H9 (cell line): ENCODE results near the gene RALY. TPM values are rescaled to one million over a fixed set of nuclear protein-coding genes. Genes with fewer than 3 reads are reported as not detected.

Experiments used
- DNase-seq: peaks from one replicate; pipeline ENCODE4 v3.0.0-alpha.2; 2017
- H2AFZ ChIP-seq: one replicate; pipeline ENCODE4 v1.6.1; 2013; ENCODE audit warnings: mild to moderate bottlenecking, low read length, control low read depth, moderate library complexity
- H2AK5ac ChIP-seq: 2 replicates; pipeline ENCODE4 v1.6.1; 2013; ENCODE audit warnings: low read length, control low read depth, mixed read lengths; ENCODE audit not compliant: insufficient read length
- H2BK120ac ChIP-seq: one replicate; pipeline ENCODE4 v1.6.1; 2013; ENCODE audit warnings: low read depth, mild to moderate bottlenecking, low read length, control low read depth, inconsistent platforms; ENCODE audit not compliant: poor library complexity, severe bottlenecking
- H2BK12ac ChIP-seq: 2 replicates; pipeline ENCODE4 v1.6.1; 2013; ENCODE audit warnings: low read length, control low read depth, mixed read lengths, low read depth; ENCODE audit not compliant: insufficient read length
- H2BK15ac ChIP-seq: 2 replicates; pipeline ENCODE4 v1.6.1; 2013; ENCODE audit warnings: low read depth, low read length, control low read depth
- H2BK20ac ChIP-seq: one replicate; pipeline ENCODE4 v1.6.1; 2013; ENCODE audit warnings: low read depth, mild to moderate bottlenecking, low read length, control low read depth, inconsistent platforms; ENCODE audit not compliant: poor library complexity, severe bottlenecking
- H2BK5ac ChIP-seq: 2 replicates; pipeline ENCODE4 v1.6.1; 2013; ENCODE audit warnings: low read length, control low read depth, mixed read lengths; ENCODE audit not compliant: insufficient read length
- H3K14ac ChIP-seq: 2 replicates; pipeline ENCODE4 v1.6.1; 2013; ENCODE audit warnings: low read length, control low read depth; ENCODE audit not compliant: insufficient read depth
- H3K18ac ChIP-seq: 2 replicates; pipeline ENCODE4 v1.6.1; 2013; ENCODE audit warnings: low read depth, mild to moderate bottlenecking, mixed read lengths, low read length, control low read depth; ENCODE audit not compliant: insufficient read length
- H3K23ac ChIP-seq: 2 replicates; pipeline ENCODE4 v1.6.1; 2013; ENCODE audit warnings: low read length, control low read depth, mixed read lengths, low read depth; ENCODE audit not compliant: insufficient read length
- H3K23me2 ChIP-seq: 2 replicates; pipeline ENCODE4 v1.6.1; 2013; ENCODE audit warnings: low read depth, mild to moderate bottlenecking, mixed read lengths, low read length, control low read depth; ENCODE audit not compliant: insufficient read length, poor library complexity, severe bottlenecking
- H3K27ac ChIP-seq: 2 replicates; pipeline ENCODE4 v1.5.1; 2013; ENCODE audit warnings: low read length, control low read depth, mixed read lengths, low read depth; ENCODE audit not compliant: insufficient read length
- H3K27me3 ChIP-seq: 2 replicates; pipeline ENCODE4 v1.6.1; 2013; ENCODE audit warnings: low read length, control low read depth, inconsistent platforms; ENCODE audit not compliant: insufficient read depth
- H3K4ac ChIP-seq: 2 replicates; pipeline ENCODE4 v1.6.1; 2013; ENCODE audit warnings: low read depth, mild to moderate bottlenecking, control low read depth, inconsistent platforms, low read length, moderate library complexity
- H3K4me1 ChIP-seq: 2 replicates; pipeline ENCODE4 v1.6.1; 2013; ENCODE audit warnings: low read length, control low read depth, inconsistent platforms; ENCODE audit not compliant: insufficient read depth
- H3K4me2 ChIP-seq: 2 replicates; pipeline ENCODE4 v1.6.1; 2013; ENCODE audit warnings: low read length, control low read depth, mixed read lengths; ENCODE audit not compliant: insufficient read length, insufficient read depth
- H3K56ac ChIP-seq: 2 replicates; pipeline ENCODE4 v1.6.1; 2013; ENCODE audit warnings: low read depth, mild to moderate bottlenecking, mixed read lengths, low read length, control low read depth; ENCODE audit not compliant: insufficient read length
- H3K79me1 ChIP-seq: 2 replicates; pipeline ENCODE4 v1.6.1; 2013; ENCODE audit warnings: low read depth, mild to moderate bottlenecking, moderate library complexity, low read length, control low read depth, inconsistent platforms; ENCODE audit not compliant: insufficient read depth, poor library complexity, severe bottlenecking
- H3K79me2 ChIP-seq: 2 replicates; pipeline ENCODE4 v1.6.1; 2013; ENCODE audit warnings: low read length, control low read depth, inconsistent platforms; ENCODE audit not compliant: insufficient read depth
- H3K9ac ChIP-seq: 2 replicates; pipeline ENCODE4 v1.6.1; 2013; ENCODE audit warnings: low read length, control low read depth, mixed read lengths; ENCODE audit not compliant: insufficient read length; ENCODE audit errors: extremely low read depth
- H3K9me3 ChIP-seq: one replicate; pipeline ENCODE4 v1.6.1; 2013; ENCODE audit warnings: low read depth, low read length, inconsistent platforms; ENCODE audit not compliant: control insufficient read depth
- H3T11ph ChIP-seq: one replicate; pipeline ENCODE4 v1.6.1; 2013; ENCODE audit warnings: mild to moderate bottlenecking, low read length, control low read depth, inconsistent platforms
- H4K20me1 ChIP-seq: one replicate; pipeline ENCODE4 v1.6.1; 2013; ENCODE audit not compliant: control insufficient read depth, insufficient read length, insufficient read depth
- H4K5ac ChIP-seq: 2 replicates; pipeline ENCODE4 v1.6.1; 2013; ENCODE audit warnings: low read depth, mild to moderate bottlenecking, mixed read lengths, low read length, control low read depth; ENCODE audit not compliant: insufficient read length
- H4K8ac ChIP-seq: replicated peaks from 2 replicates; pipeline ENCODE4 v1.6.1; 2013; ENCODE audit warnings: low read length, control low read depth, mixed read lengths, low read depth; ENCODE audit not compliant: insufficient read length
- H4K91ac ChIP-seq: 2 replicates; pipeline ENCODE4 v1.6.1; 2013; ENCODE audit warnings: low read depth, mild to moderate bottlenecking, moderate library complexity, mixed read lengths, low read length, control low read depth; ENCODE audit not compliant: insufficient read length
- H3K27ac Mint-ChIP-seq, 3 experiments: 2 replicates in 2 of 3; 3 replicates in 1 of 3; pipeline ENCODE4 v1.8.0; 2020 to 2021; ENCODE audit warnings: mixed read lengths in 3 of 3, mild to moderate bottlenecking in 1 of 3, moderate library complexity in 1 of 3
- H3K27me3 Mint-ChIP-seq: 2 replicates; pipeline ENCODE4 v1.8.0; 2021; ENCODE audit warnings: low read depth, mild to moderate bottlenecking, moderate library complexity, mixed read lengths
- H3K36me3 Mint-ChIP-seq, 3 experiments: 2 replicates in 2 of 3; 3 replicates in 1 of 3; pipeline ENCODE4 v1.8.0; 2020 to 2021; ENCODE audit warnings: low read depth in 3 of 3, mixed read lengths in 3 of 3; ENCODE audit not compliant: insufficient read depth in 1 of 3
- H3K4me1 Mint-ChIP-seq, 2 experiments: 2 replicates each; pipeline ENCODE4 v1.8.0; 2020; ENCODE audit warnings: mixed read lengths in 2 of 2
- H3K4me3 Mint-ChIP-seq, 2 experiments: 2 replicates in 1 of 2; 3 replicates in 1 of 2; pipeline ENCODE4 v1.8.0; 2020 to 2021; ENCODE audit warnings: mild to moderate bottlenecking in 2 of 2, mixed read lengths in 2 of 2, moderate library complexity in 1 of 2
- H3K9me3 Mint-ChIP-seq, 2 experiments: 2 replicates in 1 of 2; 3 replicates in 1 of 2; pipeline ENCODE4 v1.8.0; 2020; ENCODE audit warnings: mild to moderate bottlenecking in 2 of 2, mixed read lengths in 2 of 2, moderate library complexity in 1 of 2
- CTCF ChIP-seq: fragments of 200-600 bp; sonication (generic); conservative IDR thresholded peaks from 3 replicates; pipeline ENCODE4 v1.8.0; 2021; ENCODE audit warnings: antibody characterized with exemption, mild to moderate bottlenecking
- WGBS: extraction: QIAGEN DNeasy Blood & Tissue Kit; methylation state at CpG from one replicate; pipeline ENCODE4 v1.1.7; 2013; ENCODE audit warnings: missing lambda C conversion rate, low lambda C conversion rate, mixed read lengths; ENCODE audit not compliant: insufficient read length; ENCODE audit errors: extremely low coverage; 5-methylcytosine and 5-hydroxymethylcytosine counted together
- total RNA-seq: library from RNA; stranded (reverse); gene quantifications from 2 replicates; pipeline ENCODE4 v1.2.1, GENCODE V29; 2021

Gene RALY
- total RNA-seq, 1 experiment from 2014 or later, result 199 TPM

GRCh38 chr20:34068001-34068400, 74.3 kb downstream of the RALY start:
- no peaks in the 10 kb centered on the region; the same call in 1 of the 2 replicates for H3K79me2 ChIP-seq
- no peaks in the 10 kb centered on the region for H4K20me1 ChIP-seq

More at GRCh38 chr20:34068001-34068400, 74.3 kb downstream of the RALY start:
- H3K4ac ChIP-seq, result no peak overlapping the region
- no peak overlapping the region for H3K56ac ChIP-seq
- no peaks in the 10 kb centered on the region for H3K23me2 ChIP-seq
- no peaks in the 10 kb centered on the region for H3K9me3 ChIP-seq
- no peak overlapping the region for H3T11ph ChIP-seq
- H2BK20ac ChIP-seq, result no peak overlapping the region
- Mint-ChIP-seq H3K36me3 (peaks cover 0 to 15% (median 13%) of the 10 kb centered on the region in 3 experiments; a peak in 6 of 7 replicates), H3K27me3 (no peaks in the 10 kb centered on the region), H3K9me3 (no peaks in the 10 kb centered on the region), H3K4me1 (peaks cover 33 to 38% of the 10 kb centered on the region in 2 experiments), H3K27ac (peak overlapping the region in 1 of 3 experiments; percentile 49; a peak in 3 of 7 replicates), H3K4me3 (no peak overlapping the region)
- H2BK12ac ChIP-seq, result no peak overlapping the region
- no peak overlapping the region for H2AFZ ChIP-seq
- no peak for TF ChIP-seq CTCF
- no peaks in the 10 kb centered on the region for H3K4me1 ChIP-seq
- H3K18ac ChIP-seq, result no peak overlapping the region
- no peak overlapping the region for H2AK5ac ChIP-seq
- no peak overlapping the region for H2BK120ac ChIP-seq
- no peak overlapping the region for H4K5ac ChIP-seq
- no peaks in the 10 kb centered on the region for H3K27me3 ChIP-seq
- H2BK15ac ChIP-seq, result no peak overlapping the region
- no peak overlapping the region for H2BK5ac ChIP-seq
- WGBS, result no CpG with 5 or more reads among the region's 1 CpG
- no peak overlapping the region for H3K4me2 ChIP-seq
- DNase-seq, result no peak
- H3K14ac ChIP-seq, result no peak overlapping the region
- no peak overlapping the region for H3K9ac ChIP-seq
- no peak overlapping the region for H4K8ac ChIP-seq
- H4K91ac ChIP-seq, result no peak overlapping the region
- H3K79me1 ChIP-seq, result no peaks in the 10 kb centered on the region
- no peak overlapping the region for H3K23ac ChIP-seq
- H3K27ac ChIP-seq, result no peak overlapping the region
